K562 (cell line): ENCODE results near the gene MAP3K14. TPM values are rescaled to one million over a fixed set of nuclear protein-coding genes. Genes with fewer than 3 reads are reported as not detected.
A peak's percentile ranks its signal among the peaks of the same experiment; 100 is the strongest.

Experiments
- ATAC-seq: fragments of 200-7000 bp; cut with Tn5 transposase; 3 replicates; pipeline ENCODE4 v1.9.1; 2020; ENCODE audit warnings: moderate library complexity
- BruUV-seq: library from RNA; stranded (reverse); fragments of 400-500 nt; replicated peaks from 2 replicates; lab custom pipeline; 2021; lab: Mats Ljungman, UMichigan
- CTCF ChIA-PET: fragments of 300-600 bp; formaldehyde crosslinking; extraction: SDS; loops from one replicate; lab custom pipeline; 2021; ENCODE audit warnings: low intra/inter-chr PET ratio; lab: Yijun Ruan, JAX
- POLR2A ChIA-PET: fragments of 300-600, 350-650 bp; sonication (Branson Sonifier 250); formaldehyde crosslinking; extraction: SDS; loops from one replicate; lab custom pipeline; 2021; ENCODE audit warnings: antibody characterized with exemption, inconsistent platforms; lab: Yijun Ruan, JAX
- DNase-seq, 4 experiments: peaks; one replicate each; pipeline versions ENCODE4 v3.0.0 to v3.0.0-alpha.2; 2011 to 2018; ENCODE audit warnings: low spot score in 3 of 4, mixed read lengths in 3 of 4; ENCODE audit errors: extremely low read depth in 1 of 4
- FAIRE-seq: peaks from 2 replicates; lab custom pipeline; 2011; peaks lifted over from hg19 to GRCh38; lab: Jason Lieb, UNC
- H2AFZ ChIP-seq: 2 replicates; pipeline ENCODE4 v1.6.0; 2011; ENCODE audit warnings: low read depth, low read length, control low read depth, inconsistent platforms
- H3K27ac ChIP-seq: fragments of 200-600 bp; 3 replicates; pipeline ENCODE4 v1.8.0; 2011; ENCODE audit warnings: low read depth, mild to moderate bottlenecking, control low read depth, inconsistent platforms, low read length, moderate library complexity, mixed read lengths; ENCODE audit errors: extremely low read depth
- H3K27me3 ChIP-seq, 2 experiments: fragments of 300-600 bp in 1 of 2; 2 replicates in 1 of 2; 3 replicates in 1 of 2; pipeline versions ENCODE4 v1.6.0 to v1.8.0; 2011; ENCODE audit warnings: inconsistent platforms in 2 of 2, low read length in 2 of 2, mild to moderate bottlenecking in 1 of 2, mixed read lengths in 1 of 2, moderate library complexity in 1 of 2; ENCODE audit not compliant: control insufficient read depth in 2 of 2, insufficient read depth in 2 of 2
- H3K36me3 ChIP-seq: fragments of 300-600 bp; 3 replicates; pipeline ENCODE4 v1.8.0; 2011; ENCODE audit warnings: mild to moderate bottlenecking, low read length, inconsistent platforms; ENCODE audit not compliant: control insufficient read depth, insufficient read depth
- H3K4me1 ChIP-seq, 2 experiments: fragments of 200-600 bp in 1 of 2; replicated peaks in 1 of 2; 2 replicates in 1 of 2; 3 replicates in 1 of 2; pipeline versions ENCODE4 v1.5.1 to v1.8.0; 2011; ENCODE audit warnings: inconsistent platforms in 2 of 2, low read length in 2 of 2, mild to moderate bottlenecking in 1 of 2, mixed read lengths in 1 of 2, moderate library complexity in 1 of 2; ENCODE audit not compliant: control insufficient read depth in 2 of 2, insufficient read depth in 2 of 2
- H3K4me2 ChIP-seq: 2 replicates; pipeline ENCODE4 v1.6.1; 2011; ENCODE audit warnings: low read length, control low read depth, inconsistent platforms, mixed read lengths; ENCODE audit not compliant: insufficient read depth
- H3K4me3 ChIP-seq: fragments of 200-600 bp; sonication (generic), shearing (Covaris generic); 2 replicates; pipeline ENCODE4 v1.5.1; 2016; ENCODE audit warnings: control low read depth, inconsistent platforms
- H3K79me2 ChIP-seq: fragments of 200-600 bp; 3 replicates; pipeline ENCODE4 v1.8.0; 2011; ENCODE audit warnings: low read length, inconsistent platforms; ENCODE audit not compliant: control insufficient read depth, insufficient read depth
- H3K9ac ChIP-seq, 2 experiments: 2 replicates each; pipeline versions ENCODE4 v1.6.0 to v1.6.1; 2011; ENCODE audit warnings: low read depth in 2 of 2, low read length in 2 of 2, control low read depth in 1 of 2, inconsistent platforms in 1 of 2, mild to moderate bottlenecking in 1 of 2, mixed read lengths in 1 of 2; ENCODE audit not compliant: insufficient read depth in 1 of 2
- H3K9me1 ChIP-seq: one replicate; pipeline ENCODE4 v1.6.0; 2011; ENCODE audit warnings: inconsistent platforms, mild to moderate bottlenecking, low read length, moderate library complexity; ENCODE audit not compliant: control insufficient read depth, insufficient read depth
- H3K9me3 ChIP-seq: replicated peaks from 2 replicates; pipeline ENCODE4 v1.5.1; 2011; ENCODE audit warnings: low read depth, low read length, inconsistent platforms; ENCODE audit not compliant: control insufficient read depth, insufficient read depth
- H4K20me1 ChIP-seq: replicated peaks from 2 replicates; pipeline ENCODE4 v1.6.1; 2011; ENCODE audit warnings: low read length, inconsistent platforms, mixed read lengths; ENCODE audit not compliant: control insufficient read depth, insufficient read depth
- CBFB ChIP-seq: sonication (generic); formaldehyde crosslinking; IDR thresholded peaks from 2 replicates; pipeline ENCODE4 v1.4.0; 2020; ENCODE audit warnings: mild to moderate bottlenecking, missing genetic modification reagents
- EGR1 ChIP-seq: fragments of 450-650 bp; conservative IDR thresholded peaks from 2 replicates; pipeline ENCODE4 v1.6.1; 2017; ENCODE audit warnings: mild to moderate bottlenecking
- MAX ChIP-seq: sonication (generic); formaldehyde crosslinking; IDR thresholded peaks from 2 replicates; pipeline ENCODE4 v1.9.0; 2022; ENCODE audit warnings: mild to moderate bottlenecking, missing genetic modification reagents
- NCOA1 ChIP-seq: fragments of 450-650 bp; IDR thresholded peaks from 2 replicates; pipeline ENCODE4 v1.6.1; 2016; ENCODE audit warnings: low read depth
- ZNF282 ChIP-seq: sonication (generic); formaldehyde crosslinking; IDR thresholded peaks from 2 replicates; pipeline ENCODE4 v1.8.1; 2023; ENCODE audit warnings: missing genetic modification reagents
- WGBS: fragments of 100-300 bp; shearing (Covaris generic); methylation state at CpG from one replicate; pipeline ENCODE4 v1.1.6; 2016; ENCODE audit warnings: low coverage, mixed read lengths; ENCODE audit not compliant: insufficient coverage; ENCODE audit errors: missing lambda C conversion rate; 5-methylcytosine and 5-hydroxymethylcytosine counted together
- in situ Hi-C: fragments of 300-500 bp; cut with MboI; formaldehyde crosslinking; loops from 4 replicates; pipeline ENCODE4 v1.15.0; 2018; ENCODE audit warnings: inconsistent platforms, mixed read lengths
- intact Hi-C: fragments of 100-400 bp; cut with micrococcal nuclease; formaldehyde crosslinking; loops from 2 replicates; pipeline ENCODE4 v1.14.2; 2022
- polyA plus RNA-seq, 8 experiments: library from polyadenylated mRNA; depleted of rRNA in 4 of 8; stranded (reverse) in 5 of 8; unstranded in 3 of 8; fragments of >200 nt; fragmentation: Nextera tagmentation in 2 of 8; fragmentation: Illumina TruSeq in 1 of 8; extraction: Ambion mirVana in 2 of 8; extraction: Trizol in 1 of 8; gene quantifications; 2 replicates each; pipeline versions ENCODE4 v1.2.1 to v1.2.3, GENCODE V29; 2011 to 2014; ENCODE audit warnings: inconsistent platforms in 1 of 8, missing spikeins in 1 of 8
- total RNA-seq, 7 experiments: library from RNA; depleted of rRNA in 6 of 7; stranded (reverse); fragments of >200 nt in 6 of 7; fragmentation: Illumina TruSeq in 2 of 7; extraction: Trizol in 2 of 7; gene quantifications; 2 replicates each; pipeline versions ENCODE4 v1.2.1 to v1.2.3, GENCODE V29; 2011 to 2021; ENCODE audit warnings: low replicate concordance in 1 of 7
- TF ChIP-seq, protein P1 (sequence below): sonication (generic); formaldehyde crosslinking; IDR thresholded peaks from 2 replicates; pipeline ENCODE4 v1.8.1; 2023; ENCODE audit warnings: mild to moderate bottlenecking, missing genetic modification reagents
- TF ChIP-seq, protein P2 (sequence below), 3 experiments: IDR thresholded peaks in 2 of 3; conservative IDR thresholded peaks in 1 of 3; 2 replicates each; pipeline ENCODE4 v1.5.1; 2011 to 2012; ENCODE audit warnings: low read length in 3 of 3, mild to moderate bottlenecking in 3 of 3, control low read depth in 2 of 3, improper control_type of control experiment in 1 of 3, inconsistent platforms in 1 of 3, low read depth in 1 of 3, mixed read lengths in 1 of 3, moderate library complexity in 1 of 3; ENCODE audit not compliant: insufficient read depth in 2 of 3

MAP3K14 gene
- total and polyA plus RNA-seq, 9 of the 15 experiments (the other 6 are each of a cell fraction or from before 2014, with no cell fraction given) = 0.45 to 8.7 (median 3.2) TPM

DNA sequence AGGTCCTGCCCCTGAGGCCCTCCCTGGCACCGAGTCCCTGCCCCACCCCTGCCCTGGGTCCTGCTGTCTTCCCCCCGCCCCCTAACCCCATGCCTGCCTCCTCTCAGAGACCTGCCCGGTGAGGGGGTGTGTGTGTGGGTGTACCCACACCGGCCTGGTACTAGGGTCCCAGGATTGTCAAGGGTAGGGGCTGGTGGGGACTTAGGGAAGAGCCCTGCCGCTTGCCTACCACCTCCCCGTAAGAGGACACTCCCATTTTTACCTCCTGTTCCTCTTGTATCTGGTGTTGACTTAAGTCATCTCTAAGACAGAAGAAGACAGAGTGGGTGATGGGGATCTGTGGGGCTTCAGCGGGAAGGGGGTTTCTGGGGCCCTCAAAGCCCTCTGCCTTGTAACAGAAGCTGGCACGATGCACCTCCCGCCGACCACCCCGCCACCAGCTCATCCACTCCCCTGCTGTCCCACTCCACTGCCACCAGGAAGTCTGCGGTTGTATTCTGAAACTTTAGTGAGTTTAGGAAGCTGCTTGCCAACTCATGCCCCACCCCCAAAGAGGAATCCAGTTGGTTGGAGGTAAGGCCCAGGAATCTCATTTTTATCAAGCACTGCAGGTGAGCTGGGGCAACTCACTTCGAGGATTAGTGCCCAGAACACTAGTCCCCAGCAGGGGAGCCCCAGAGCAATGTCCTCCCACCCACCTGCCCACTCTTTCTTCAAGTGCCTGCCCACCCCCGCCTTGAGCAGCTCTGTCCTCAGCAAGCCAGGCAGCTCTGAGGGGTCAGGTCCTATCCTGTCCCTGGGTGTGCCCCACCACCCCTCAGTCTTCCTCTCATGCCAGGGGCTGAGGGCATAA is 60.5 kb downstream of the MAP3K14 start:
- ATAC-seq (peak; percentile 16; the same call in 1 of the 3 replicates), DNase-seq (peak; percentile 27 to 57 (median 50)), FAIRE-seq (no peak)
- intact Hi-C loops (no loop called here), in situ Hi-C loops (no loop called here)
- CTCF ChIA-PET = no interaction called here
- Histone ChIP-seq H3K4me2 (no peak overlapping the region), H3K9me1 (no peaks in the 10 kb centered on the region), H3K27me3 (no peaks in the 10 kb centered on the region), H3K4me3 (no peak overlapping the region), H3K36me3 (peaks cover 4% of the 10 kb centered on the region; the same call in 1 of the 3 replicates), H4K20me1 (no peaks in the 10 kb centered on the region), H3K9me3 (no peaks in the 10 kb centered on the region), H3K9ac (peak overlapping the region in 1 of 2 experiments; percentile 24; a peak in 2 of 4 replicates), H3K27ac (no peak overlapping the region), H2AFZ (no peak overlapping the region), H3K4me1 (peaks cover 35 to 55% of the 10 kb centered on the region in 2 experiments), H3K79me2 (peaks cover 7% of the 10 kb centered on the region; the same call in 2 of the 3 replicates)
- TF ChIP-seq, protein P1, sequence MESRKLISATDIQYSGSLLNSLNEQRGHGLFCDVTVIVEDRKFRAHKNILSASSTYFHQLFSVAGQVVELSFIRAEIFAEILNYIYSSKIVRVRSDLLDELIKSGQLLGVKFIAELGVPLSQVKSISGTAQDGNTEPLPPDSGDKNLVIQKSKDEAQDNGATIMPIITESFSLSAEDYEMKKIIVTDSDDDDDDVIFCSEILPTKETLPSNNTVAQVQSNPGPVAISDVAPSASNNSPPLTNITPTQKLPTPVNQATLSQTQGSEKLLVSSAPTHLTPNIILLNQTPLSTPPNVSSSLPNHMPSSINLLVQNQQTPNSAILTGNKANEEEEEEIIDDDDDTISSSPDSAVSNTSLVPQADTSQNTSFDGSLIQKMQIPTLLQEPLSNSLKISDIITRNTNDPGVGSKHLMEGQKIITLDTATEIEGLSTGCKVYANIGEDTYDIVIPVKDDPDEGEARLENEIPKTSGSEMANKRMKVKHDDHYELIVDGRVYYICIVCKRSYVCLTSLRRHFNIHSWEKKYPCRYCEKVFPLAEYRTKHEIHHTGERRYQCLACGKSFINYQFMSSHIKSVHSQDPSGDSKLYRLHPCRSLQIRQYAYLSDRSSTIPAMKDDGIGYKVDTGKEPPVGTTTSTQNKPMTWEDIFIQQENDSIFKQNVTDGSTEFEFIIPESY (CRISPR knock-in tag) = peak; percentile 76
- TF ChIP-seq, protein P2, sequence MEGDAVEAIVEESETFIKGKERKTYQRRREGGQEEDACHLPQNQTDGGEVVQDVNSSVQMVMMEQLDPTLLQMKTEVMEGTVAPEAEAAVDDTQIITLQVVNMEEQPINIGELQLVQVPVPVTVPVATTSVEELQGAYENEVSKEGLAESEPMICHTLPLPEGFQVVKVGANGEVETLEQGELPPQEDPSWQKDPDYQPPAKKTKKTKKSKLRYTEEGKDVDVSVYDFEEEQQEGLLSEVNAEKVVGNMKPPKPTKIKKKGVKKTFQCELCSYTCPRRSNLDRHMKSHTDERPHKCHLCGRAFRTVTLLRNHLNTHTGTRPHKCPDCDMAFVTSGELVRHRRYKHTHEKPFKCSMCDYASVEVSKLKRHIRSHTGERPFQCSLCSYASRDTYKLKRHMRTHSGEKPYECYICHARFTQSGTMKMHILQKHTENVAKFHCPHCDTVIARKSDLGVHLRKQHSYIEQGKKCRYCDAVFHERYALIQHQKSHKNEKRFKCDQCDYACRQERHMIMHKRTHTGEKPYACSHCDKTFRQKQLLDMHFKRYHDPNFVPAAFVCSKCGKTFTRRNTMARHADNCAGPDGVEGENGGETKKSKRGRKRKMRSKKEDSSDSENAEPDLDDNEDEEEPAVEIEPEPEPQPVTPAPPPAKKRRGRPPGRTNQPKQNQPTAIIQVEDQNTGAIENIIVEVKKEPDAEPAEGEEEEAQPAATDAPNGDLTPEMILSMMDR (IDR thresholded peaks at IDR 0.05 in 2 of 3, conservative IDR thresholded peaks at IDR 0.05 in 1 of 3; ENCODE audit: insufficient read depth in 2 of 3, low read depth in 1 of 3, low read length in 3 of 3) = peak in 2 of 3 experiments; percentile 24 to 29; a peak in 2 of 6 replicates
- TF ChIP-seq EGR1 (peak; percentile 83), ZNF282 (no peak), NCOA1 (no peak), MAX (0 out of 2 replicates have a peak, but pooled peaks have one; percentile 21), CBFB (CRISPR knock-in tag) (no peak)
- POLR2A ChIA-PET = interaction anchor here (0.6 to 2.1 kb wide), 7 partner anchors 9 to 641 kb away, joined by 3 to 5 read pairs (median 4); partner anchors contain the start of gene HEXIM1
- no TSS peak for BruUV-seq
- WGBS = 75% methylated on average over 12 of the region's 14 CpGs
